WERI-Rb-1 (cell line): Measurements from ENCODE around the gene MBD3L1.

ENCODE experiments used
- DNase-seq: peaks from one replicate; pipeline ENCODE4 v3.0.0-alpha.2; 2020
- H3K27ac ChIP-seq: fragments of 250-450 bp; sonication (Bioruptor Pico); 2 replicates; pipeline ENCODE4 v1.5.1; 2020; ENCODE audit warnings: mild to moderate bottlenecking, moderate library complexity
- H3K27me3 ChIP-seq: fragments of 250-450 bp; sonication (Bioruptor Pico); 2 replicates; pipeline ENCODE4 v1.5.1; 2021; ENCODE audit warnings: mild to moderate bottlenecking, low read depth, moderate library complexity; ENCODE audit not compliant: insufficient read depth, severe bottlenecking
- H3K36me3 ChIP-seq: fragments of 250-450 bp; sonication (Bioruptor Pico); 2 replicates; pipeline ENCODE4 v1.5.1; 2020; ENCODE audit warnings: mild to moderate bottlenecking, moderate library complexity
- H3K4me3 ChIP-seq: 2 replicates; pipeline ENCODE4 v1.5.1; 2011; ENCODE audit warnings: low read depth, mild to moderate bottlenecking, control low read depth, low read length
- H3K9me3 ChIP-seq: fragments of 250-450 bp; sonication (Bioruptor Pico); 2 replicates; pipeline ENCODE4 v1.5.1; 2021; ENCODE audit warnings: mild to moderate bottlenecking, moderate library complexity; ENCODE audit not compliant: severe bottlenecking
- CTCF ChIP-seq: IDR thresholded peaks from 2 replicates; pipeline ENCODE4 v1.5.1; 2011; ENCODE audit warnings: low read depth, mild to moderate bottlenecking, control low read depth, inconsistent platforms, low read length

MBD3L1 gene

GRCh38 chr19:8831832-8832131 lies 395 bp upstream of the MBD3L1 start:
- no peaks in the 10 kb centered on the region for H3K36me3 ChIP-seq
- peaks cover 3% of the 10 kb centered on the region for H3K9me3 ChIP-seq
- peaks cover 14% of the 10 kb centered on the region for H3K27me3 ChIP-seq
- DNase-seq, result no peak
- peak overlapping the region; percentile 88 for H3K27ac ChIP-seq
- H3K4me3 ChIP-seq, result peak overlapping the region; percentile 52
- TF ChIP-seq CTCF, result no peak

- no peak for DNase-seq
- H3K36me3 ChIP-seq, result no peaks in the 10 kb centered on the region
- no peak for TF ChIP-seq CTCF
- H3K27me3 ChIP-seq, result peaks cover 43% of the 10 kb centered on the region
- no peak overlapping the region for H3K4me3 ChIP-seq
- H3K27ac ChIP-seq, result no peak overlapping the region
- H3K9me3 ChIP-seq, result no peaks in the 10 kb centered on the region
Observed at GRCh38 chr19:8835446-8835845, 3.3 kb downstream of the MBD3L1 start.

- H3K27me3 ChIP-seq, result peaks cover 47% of the 10 kb centered on the region
- no peaks in the 10 kb centered on the region for H3K36me3 ChIP-seq
- H3K27ac ChIP-seq, result no peak overlapping the region
- no peaks in the 10 kb centered on the region for H3K9me3 ChIP-seq
- no peak for TF ChIP-seq CTCF
- DNase-seq, result no peak
- no peak overlapping the region for H3K4me3 ChIP-seq
Observed at GRCh38 chr19:8835877-8836276, 3.7 kb downstream of the MBD3L1 start.

- DNase-seq, result no peak
- H3K36me3 ChIP-seq, result no peaks in the 10 kb centered on the region
- no peaks in the 10 kb centered on the region for H3K9me3 ChIP-seq
- no peak overlapping the region for H3K27ac ChIP-seq
- H3K27me3 ChIP-seq, result peaks cover 82% of the 10 kb centered on the region
- no peak overlapping the region for H3K4me3 ChIP-seq
- no peak for TF ChIP-seq CTCF
Observed at GRCh38 chr19:8840708-8841107, 8.5 kb downstream of the MBD3L1 start.

- Histone ChIP-seq H3K9me3 (peaks cover 4% of the 10 kb centered on the region), H3K36me3 (no peaks in the 10 kb centered on the region), H3K27me3 (peaks cover 77% of the 10 kb centered on the region), H3K4me3 (no peak overlapping the region), H3K27ac (no peak overlapping the region)
- DNase-seq, result no peak
- TF ChIP-seq CTCF, result no peak
Observed at GRCh38 chr19:8846819-8847218, 14.6 kb downstream of the MBD3L1 start.

GRCh38 chr19:8849232-8849631 lies 17.1 kb downstream of the MBD3L1 start:
- Histone ChIP-seq H3K27ac (no peak overlapping the region), H3K4me3 (no peak overlapping the region), H3K36me3 (no peaks in the 10 kb centered on the region), H3K27me3 (peaks cover 83% of the 10 kb centered on the region), H3K9me3 (peaks cover 4% of the 10 kb centered on the region)
- DNase-seq, result no peak
- no peak for TF ChIP-seq CTCF
